Hematopoietic multipotent progenitor cell treated with erythropoietin and hydrocortisone succinate and interleukin-3 and kit ligand, for 4 days (in vitro differentiated cells): ENCODE measurements around the gene RAC3.

ENCODE experiments used
- DNase-seq: peaks from one replicate; pipeline ENCODE4 v3.0.0-alpha.2; 2015

The RAC3 gene

GRCh38 chr17:82013341-82013740 lies 18.1 kb upstream of the RAC3 start:
- peak; percentile 38 for DNase-seq

GRCh38 chr17:82013772-82014321 lies 17.6 kb upstream of the RAC3 start:
- no peak for DNase-seq

DNA sequence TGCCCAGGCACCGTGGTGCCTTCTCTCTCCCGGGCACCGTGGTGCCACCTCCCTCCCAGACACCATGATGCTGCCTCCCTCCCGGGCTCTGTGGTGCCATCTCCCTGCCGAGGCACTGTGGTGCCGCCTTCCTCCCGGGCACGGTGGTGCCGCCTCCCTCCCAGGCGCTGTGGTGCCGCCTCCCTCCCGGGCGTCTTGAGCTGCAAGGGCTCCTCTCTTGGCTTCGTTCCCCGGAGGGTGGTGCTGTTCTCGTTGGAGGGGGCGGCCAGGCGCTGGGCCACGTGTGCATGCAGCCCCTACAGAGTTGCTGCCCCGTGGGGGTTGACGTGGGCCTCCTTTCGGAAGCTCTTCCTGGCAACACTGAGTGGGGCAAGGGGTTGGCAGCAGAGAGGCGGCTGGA lies 17.0 kb upstream of the RAC3 start:
- no peak for DNase-seq

GRCh38 chr17:82014971-82015310 lies 16.5 kb upstream of the RAC3 start:
- no peak for DNase-seq

GRCh38 chr17:82015311-82015971 lies 16.0 kb upstream of the RAC3 start:
- no peak for DNase-seq

- DNase-seq: no peak
Measured at GRCh38 chr17:82016061-82016874, 15.2 kb upstream of the RAC3 start.

- DNase-seq: no peak
Measured at GRCh38 chr17:82016875-82017459, 14.5 kb upstream of the RAC3 start.

GRCh38 chr17:82017612-82018151 lies 13.8 kb upstream of the RAC3 start:
- no peak for DNase-seq

DNA sequence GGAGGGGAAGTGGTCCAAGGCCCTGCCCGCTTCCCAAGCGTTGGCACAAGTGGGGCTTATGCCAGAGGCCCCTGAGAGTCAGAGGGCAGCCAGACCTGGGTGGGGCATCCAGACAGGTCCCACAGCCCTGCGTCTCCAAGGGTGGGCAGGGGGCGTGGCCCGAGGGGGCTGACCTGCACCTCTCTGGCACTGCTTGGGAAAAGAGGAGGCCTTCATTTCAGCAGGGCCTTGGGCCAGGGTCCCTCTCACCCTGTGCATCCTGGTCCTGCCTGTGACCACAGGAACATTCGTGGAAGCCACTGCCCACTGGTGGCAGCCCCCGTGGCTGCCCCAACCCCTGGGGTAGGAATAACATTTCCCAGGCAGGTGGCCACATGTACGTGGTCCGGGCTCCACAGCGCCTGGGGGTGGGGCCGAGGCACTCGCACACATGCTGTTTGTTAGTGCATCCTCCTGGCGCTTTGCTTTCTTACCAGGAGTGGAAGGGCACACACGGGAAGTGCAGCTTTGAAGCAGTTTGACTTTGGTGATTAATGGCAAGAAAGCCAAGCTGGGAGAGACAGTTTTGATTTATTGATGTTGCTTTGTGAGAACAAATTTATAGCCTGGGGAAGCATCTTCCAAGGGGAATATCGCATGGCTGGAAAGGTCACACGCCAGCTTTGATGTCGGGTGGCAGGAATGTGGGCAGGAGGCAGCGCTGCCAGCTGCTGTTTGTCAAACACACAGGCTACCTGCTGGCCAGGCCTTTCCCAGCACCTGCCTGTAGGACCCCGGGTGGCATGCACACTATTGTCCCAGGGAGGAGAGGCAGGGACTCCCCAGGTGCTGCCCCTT lies 13.1 kb upstream of the RAC3 start:
- no peak for DNase-seq

DNA sequence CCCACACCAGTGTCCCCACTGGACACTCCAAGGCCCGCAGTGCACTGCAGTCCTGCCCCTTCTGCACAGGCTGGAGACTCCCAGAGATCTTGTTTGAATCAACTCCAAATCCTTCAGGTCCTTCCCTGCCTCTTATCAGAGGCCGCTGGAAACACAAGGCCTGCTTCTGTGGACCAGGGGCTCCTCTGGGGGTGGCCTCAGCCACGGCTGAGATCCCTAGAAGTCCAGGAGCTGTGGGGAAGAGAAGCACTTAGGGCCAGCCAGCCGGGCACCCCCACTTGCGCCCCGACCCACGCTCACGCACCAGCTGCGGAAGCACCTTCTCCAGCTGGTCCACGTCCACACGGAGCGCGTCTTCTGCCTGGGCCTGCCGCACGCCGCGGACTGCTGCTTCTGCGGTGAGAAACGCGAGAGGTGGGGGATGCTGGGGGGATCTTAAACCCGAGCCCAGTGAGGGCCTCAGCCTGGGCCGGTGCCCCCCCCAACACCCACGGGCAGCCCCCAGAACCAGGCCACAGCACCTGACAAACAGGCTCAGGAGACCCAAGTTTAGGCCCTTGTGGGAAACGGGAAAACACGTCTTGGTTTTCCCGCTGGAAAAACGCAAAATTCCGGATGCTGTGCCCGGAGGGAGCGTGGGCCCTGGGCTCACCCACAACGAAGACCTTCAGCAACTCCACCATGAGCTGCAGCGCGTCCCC lies 12.3 kb upstream of the RAC3 start:
- no peak for DNase-seq

DNA sequence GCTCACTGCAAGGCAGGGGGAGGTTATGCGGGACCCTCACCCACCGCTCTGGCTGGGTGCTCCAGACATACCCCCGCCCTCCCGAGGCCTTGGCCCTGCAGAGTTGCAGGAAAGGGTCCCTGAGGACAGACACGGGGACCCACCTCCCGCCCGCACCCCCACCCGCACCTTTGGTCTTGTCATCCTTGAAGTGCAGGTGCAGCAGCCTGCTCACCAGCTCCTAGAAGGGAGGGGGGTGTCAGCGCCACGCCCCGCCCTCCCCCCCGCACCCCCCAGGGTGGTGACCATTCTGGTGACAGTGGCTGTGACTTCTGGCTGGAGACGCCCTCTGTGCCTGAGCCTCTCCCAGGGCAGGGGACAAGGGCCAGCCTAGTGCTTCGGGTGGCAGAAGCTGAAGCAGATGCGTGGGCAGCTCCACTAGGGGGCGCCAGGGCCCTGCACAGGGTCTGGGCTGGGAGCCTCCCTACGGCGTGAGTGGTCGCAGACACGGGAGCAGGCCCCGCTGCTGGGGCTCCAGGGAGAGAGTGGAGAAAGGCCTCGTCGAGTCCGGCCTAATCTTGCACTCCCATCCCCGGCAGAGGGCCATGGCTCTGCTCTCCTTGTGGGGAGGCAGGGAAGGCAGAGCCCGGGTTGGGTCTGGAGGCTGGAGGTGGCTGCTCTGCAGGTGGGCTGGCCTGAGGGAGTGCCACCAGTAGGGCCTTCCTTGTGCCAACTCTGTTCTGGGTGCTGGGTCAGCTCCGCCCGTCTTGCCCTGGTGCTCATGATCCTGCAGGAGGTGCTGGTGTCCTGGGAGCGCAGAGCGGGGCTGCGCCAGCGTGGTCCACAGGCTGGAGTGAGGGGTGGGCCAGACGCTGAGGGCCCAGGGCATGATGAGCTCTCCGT lies 11.5 kb upstream of the RAC3 start:
- DNase-seq: peak; percentile 84

DNA sequence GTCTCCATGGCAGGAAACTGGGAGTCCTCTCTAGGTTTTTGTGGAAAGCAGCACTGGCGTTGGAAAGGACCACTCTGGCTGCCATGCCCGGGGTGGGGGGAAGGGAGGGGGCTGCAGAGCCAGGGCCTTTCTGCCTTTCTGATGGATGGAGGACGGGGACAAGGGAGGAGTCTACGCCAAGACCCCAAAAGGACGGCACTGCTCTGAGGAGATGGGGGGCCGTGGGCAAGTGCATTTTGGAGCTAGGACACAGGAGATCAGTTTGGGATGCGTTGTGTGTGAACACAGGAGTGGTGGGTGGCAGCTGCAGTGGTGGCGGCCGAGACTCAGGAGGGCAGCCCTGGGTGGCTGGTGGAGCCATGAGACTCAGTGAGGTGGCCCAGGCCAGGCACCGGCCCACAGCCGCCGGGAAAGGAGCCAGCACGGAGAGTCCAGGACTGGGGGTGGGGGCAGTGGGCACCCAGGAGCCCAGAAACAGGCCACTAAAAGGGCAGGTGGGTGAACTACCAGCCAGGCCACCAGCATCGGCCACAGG lies 10.8 kb upstream of the RAC3 start:
- no peak for DNase-seq

DNA sequence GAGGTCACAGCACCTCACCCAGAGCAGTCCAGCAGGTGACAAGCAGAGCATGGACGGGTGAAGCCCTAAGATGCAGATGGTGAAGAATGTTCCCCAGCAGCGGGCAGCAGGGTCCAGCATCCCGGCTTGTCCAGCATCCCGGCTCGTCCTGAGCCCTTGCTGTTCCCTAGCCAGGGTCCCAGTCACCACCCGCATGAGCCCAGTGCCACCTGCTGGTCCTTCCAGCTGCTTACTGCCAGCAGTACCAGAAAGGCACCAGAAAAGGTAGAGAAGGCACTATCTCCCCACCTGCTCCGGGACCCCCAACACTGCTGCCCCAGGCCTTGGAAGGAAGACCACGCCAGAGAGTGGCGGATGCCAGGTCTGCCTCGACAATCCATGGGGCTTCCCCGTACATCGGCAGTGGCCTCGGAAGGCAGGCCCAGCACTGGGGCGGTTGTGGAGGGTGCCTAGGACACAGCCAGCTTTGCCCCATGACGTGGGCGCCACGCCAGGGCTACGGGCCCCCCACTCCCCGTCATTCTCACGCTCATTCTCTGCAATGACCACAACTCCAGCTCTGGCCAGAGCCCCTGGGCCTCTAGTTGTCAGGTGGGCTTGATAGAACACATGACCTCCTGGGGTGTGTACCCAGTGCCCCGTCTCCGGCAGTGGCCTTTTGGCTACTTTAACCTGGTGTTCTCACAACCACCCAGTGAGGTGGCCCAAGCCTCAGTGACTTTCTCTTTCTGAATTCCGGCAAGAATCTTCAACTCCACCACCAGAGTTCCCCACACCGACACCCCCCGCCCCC lies 10.2 kb upstream of the RAC3 start:
- DNase-seq: peak; percentile 83

DNA sequence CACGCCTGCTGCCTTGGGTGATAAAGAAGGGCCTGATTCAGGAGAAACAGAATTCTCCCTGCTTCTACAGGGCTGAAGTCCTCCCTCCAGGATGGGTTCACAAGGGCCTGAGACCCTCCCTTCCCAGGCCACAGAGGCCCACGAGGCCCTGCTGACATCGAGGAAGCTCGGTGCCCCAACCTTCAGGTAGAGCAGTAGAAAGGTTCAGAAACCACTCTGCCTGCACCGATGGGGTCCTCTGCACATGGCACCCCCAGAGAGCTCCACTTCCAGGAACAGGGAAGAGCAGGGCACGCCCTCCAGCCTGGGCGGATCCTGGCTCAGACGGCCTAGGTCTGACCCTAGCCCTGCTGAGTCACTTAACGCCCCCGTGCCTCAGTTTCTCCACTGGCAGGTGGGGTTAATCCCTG lies 9.6 kb upstream of the RAC3 start:
- no peak for DNase-seq

DNA sequence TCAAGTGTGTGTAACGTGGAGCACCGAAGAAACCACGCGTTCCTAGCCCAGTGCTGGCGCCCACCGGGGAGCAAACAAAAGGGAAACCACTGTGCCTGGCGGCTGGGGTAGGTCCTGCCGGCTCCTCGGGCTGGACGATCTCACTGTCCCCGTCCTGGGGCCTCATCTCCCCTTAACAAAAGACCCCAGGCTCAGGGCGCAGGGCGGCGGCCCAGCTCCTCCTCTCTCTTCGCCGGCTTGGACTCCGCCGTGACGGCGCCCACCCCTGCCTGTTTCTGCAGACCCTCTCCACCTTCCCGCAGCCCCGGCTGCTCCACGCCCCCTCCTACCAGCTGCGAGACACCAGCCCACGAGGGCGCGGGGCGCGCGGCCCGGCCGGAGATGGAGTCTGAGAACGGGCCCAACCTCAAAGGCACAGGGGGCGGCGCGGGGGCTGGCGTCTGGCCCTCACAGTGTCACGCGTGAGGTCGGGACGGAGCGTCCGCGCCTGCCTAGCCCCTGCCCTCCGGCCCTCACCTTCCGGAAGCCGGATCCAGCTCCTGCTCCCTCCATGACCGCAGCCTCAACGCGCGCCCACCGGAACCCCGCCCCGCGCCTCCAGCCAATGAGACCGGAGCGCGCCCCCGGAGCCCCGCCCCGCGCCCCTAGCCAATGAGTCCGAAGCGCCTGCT lies 9.0 kb upstream of the RAC3 start, which contains the start of gene CENPX:
Gene CENPX, minus strand, starts transcription at position 569 of the 671 bp plus-strand sequence. Its CDS starts 17 bp downstream, at position 552.
- DNase-seq: peak; percentile 32

GRCh38 chr17:82022981-82023446 lies 8.5 kb upstream of the RAC3 start, which contains the start of gene LRRC45:
Gene LRRC45 (plus strand): TSS chr17:82023305. CDS start chr17:82023644, 339 bp downstream.
- peak; percentile 100 for DNase-seq

DNA sequence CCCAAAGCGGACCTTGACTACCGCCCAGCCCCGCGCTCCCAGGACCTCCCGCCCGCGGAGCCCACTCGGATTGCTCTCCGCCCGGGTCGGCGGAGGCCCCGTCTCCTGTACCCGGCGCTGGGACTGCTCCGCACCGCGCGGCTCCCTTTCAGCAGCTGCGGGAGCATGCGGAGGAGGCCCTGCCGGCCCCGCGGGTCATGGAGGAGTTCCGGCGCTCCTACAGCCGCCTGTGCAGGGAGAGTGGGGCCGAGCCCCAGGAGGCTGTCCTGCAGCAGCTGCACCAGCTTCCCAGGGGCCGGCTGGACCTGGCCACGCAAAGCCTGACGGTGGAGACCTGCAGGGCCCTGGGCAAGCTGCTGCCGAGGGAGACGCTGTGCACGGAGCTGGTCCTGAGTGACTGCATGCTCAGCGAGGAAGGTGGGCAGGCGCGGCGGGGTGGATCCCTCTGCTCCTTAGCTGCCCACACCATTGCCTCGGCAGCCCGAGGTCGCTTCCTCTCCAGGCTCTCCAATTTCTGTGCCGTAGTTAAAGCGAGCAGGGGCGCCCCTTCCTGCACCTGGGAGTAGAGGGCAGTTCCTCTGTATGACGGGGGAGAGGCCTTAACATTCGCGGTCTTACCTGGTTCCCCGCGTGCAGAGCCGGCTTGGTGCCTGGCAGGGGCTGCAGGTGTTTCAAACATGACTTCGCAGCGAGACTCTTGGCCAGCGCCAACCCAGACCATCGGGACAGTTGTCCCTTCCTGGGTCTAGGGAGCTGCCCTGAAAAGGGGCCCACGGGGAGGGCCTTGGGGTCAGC lies 7.8 kb upstream of the RAC3 start:
- DNase-seq: peak; percentile 64

DNA sequence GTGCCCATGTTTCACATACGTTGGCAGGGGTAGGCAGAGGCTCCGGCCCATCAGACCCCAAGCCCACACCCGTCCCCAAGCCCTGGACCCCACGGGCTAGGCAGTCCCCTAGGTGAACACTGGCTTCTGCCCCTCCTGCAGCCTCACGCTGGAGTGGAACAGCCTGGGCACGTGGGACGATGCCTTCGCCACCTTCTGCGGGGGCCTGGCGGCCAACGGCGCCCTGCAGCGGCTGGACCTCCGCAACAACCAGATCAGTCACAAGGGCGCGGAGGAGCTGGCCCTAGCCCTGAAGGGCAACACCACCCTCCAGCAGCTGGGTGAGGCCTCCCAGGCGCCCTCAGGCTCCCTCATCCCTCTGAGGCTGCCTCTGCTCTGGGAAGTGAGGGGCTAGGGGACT lies 6.6 kb upstream of the RAC3 start:
- DNase-seq: no peak
